ENCODE measurements around the gene RNU1-3. TPM values are rescaled to one million over a fixed set of nuclear protein-coding genes. Genes with fewer than 3 reads are reported as not detected.
"Not testable (repeated sequence)": the region's sequence is repeated elsewhere in the genome, so short reads cannot be mapped to it uniquely, and the experiment has no call there.

RNU1-3 gene
- total and polyA plus RNA-seq, 5 experiments from 2014 or later: 22.6 to 3,916 (median 3,449) TPM; not detected in 2

DNA sequence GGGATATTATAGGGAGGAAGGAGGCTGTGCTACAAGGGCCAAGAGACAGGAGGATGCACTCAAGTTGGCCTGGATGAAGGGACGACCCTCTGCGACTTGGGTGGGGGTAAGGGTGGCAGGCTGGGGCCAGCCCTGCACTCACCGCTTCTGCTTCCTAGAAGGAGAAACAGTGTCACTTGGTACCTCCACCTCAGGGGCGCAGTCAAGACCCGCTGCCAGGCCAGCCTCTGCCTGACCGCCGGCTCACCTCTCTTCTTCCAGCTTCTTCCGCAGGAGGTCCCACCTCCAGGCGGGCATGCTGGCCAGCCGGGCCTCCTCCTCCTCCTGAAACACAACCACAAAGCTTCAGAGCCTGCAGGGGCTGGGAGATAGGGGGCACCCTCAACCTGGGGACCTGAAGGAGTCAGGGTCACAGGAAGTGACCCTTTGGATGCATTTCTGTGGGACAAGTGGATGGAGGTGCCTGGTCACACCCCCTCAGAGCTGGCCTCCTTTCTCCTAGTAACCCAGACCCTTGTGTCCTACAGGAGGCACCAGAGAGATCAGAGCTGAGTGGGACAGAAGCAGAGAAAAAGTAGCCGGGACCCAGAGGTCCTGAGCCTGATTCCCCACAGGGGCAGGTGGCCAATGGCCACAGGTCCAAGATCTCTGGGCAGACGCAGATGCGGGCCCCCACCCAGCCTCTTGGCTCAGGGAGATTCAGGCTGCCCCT, 24.4 kb upstream of the RNU1-3 start:
- ATAC-seq, POLR2A ChIA-PET, H3K4me3 Mint-ChIP-seq, H3K4me1 Mint-ChIP-seq, H3K27me3 Mint-ChIP-seq, H3K9me3 Mint-ChIP-seq, DNase-seq, H3K27ac Mint-ChIP-seq, H3K36me3 Mint-ChIP-seq: not testable (repeated sequence)

DNA sequence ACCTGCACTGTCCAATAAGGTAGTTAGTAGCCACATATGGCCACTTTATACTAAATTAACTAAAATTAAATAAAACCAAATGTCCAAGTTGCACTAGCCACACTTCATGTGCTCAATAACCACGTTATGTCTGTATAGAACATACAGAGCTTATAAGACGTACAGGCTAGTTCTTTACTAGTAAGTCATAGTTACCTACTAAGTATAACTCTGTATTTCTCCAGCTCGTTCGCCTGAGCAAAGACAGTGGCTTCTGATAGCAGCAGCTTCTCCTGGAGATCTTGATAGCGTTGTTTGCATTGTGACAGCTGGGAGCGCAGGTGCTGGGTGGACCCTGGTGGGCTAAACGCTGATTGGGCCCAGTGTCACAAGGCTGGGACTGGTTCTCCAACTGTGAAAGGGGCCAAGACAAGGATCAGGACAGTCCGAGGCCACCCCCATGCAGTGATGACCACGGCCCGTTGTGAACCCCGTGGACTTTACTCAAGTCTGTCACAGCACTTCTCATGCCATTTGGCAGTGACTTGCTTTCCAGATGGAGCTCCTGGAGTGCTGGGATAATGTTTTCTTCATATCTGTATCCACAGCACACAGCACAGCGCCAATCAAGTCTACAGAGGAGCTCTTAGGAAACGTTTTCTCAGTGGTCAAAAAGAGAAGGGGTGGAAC, 20.5 kb upstream of the RNU1-3 start:
- not testable (repeated sequence) for H3K4me1 Mint-ChIP-seq, H3K9me3 Mint-ChIP-seq

DNA sequence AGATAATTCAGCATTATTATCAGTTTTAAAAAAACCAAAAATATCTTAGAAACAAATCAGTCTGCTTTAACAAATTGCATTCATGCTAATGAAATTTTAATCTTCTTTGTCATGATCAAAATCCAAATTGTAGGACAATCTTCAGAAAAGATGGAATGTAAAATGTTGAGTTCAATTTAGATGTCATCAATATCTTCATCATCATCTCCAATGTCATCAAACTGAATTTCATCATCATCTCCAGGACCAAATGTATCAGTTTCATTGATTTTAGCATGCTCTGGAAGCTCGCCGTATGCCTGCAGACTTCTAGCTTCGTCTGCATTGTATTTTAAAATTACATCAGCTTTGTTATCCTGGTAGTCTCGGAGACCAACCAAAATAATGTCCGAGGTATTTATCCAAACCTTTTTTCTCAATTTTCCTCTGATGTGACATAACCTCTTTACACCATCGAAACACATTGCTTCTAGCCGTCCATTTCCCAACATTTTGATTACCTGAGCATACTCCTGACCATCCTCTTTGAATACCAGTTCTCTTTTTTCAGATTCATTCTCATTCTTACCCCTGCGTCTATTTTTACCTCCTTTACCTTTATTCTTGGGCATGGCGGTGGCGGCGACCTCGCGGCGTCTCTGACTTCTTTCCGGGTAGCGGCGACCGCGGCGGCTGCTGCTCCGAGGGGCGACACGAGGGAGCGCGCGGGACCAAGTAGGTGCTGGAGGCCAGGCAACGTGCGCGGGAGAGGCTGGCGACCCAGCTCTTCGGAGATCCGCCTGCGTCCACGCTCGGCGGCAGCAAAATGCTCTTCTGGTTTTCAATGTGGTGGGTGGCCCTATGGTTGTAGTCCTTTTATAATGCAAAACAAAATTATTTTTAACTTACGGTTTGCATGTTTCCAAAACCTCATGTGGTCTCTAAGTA, 19.0 kb upstream of the RNU1-3 start:
- POLR2A ChIA-PET, DNase-seq, H3K9me3 Mint-ChIP-seq, H3K4me1 Mint-ChIP-seq, H3K36me3 Mint-ChIP-seq: not testable (repeated sequence)
- peak overlapping the region in 5 of 10 donors; percentile 26 to 73 (median 54) for H3K4me3 Mint-ChIP-seq
- peaks cover 0 to 13% (median 4%) of the 10 kb centered on the region in 5 donors for H3K27me3 Mint-ChIP-seq
- ATAC-seq: peak; percentile 60 to 64
- H3K27ac Mint-ChIP-seq: peak overlapping the region in 2 of 10 donors; percentile 11 to 22

More for the DNA sequence above, 20.5 kb upstream of the RNU1-3 start:
- DNase-seq, H3K36me3 Mint-ChIP-seq, H3K27ac Mint-ChIP-seq, ATAC-seq, H3K4me3 Mint-ChIP-seq: not testable (repeated sequence)
- POLR2A ChIA-PET: interaction anchor here (0.6 kb wide), 1 partner anchor 21 kb away, joined by 9 read pairs; no protein-coding TSS in a partner anchor
- peaks cover 0 to 12% (median 4%) of the 10 kb centered on the region in 5 donors for H3K27me3 Mint-ChIP-seq

DNA sequence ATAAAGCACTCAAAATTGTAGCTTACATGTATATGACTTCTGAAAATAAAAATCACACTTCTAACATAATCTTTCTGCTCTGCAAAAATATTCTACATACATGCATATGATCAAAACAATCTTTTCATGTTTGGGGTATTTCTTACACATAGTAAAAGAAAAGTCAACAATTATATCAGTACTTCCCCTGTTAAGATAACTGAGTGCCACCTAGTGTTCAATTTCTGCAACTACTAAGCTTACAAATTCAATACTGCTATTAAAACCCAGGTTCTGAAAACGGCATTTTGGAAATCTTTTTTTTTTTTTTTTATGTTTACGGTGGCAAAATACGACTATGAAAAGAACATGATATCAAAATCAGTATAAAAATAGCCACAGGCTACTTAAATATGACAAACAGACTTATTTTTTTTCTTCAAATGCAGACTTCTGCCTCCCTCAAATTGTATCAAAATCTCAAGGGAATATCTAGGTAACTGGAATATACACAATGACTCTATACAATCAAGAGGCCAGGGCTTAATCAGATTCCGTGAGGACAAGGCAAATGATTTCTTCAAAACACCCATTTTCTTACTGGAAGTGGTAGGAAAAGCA, 18.1 kb upstream of the RNU1-3 start:
- H3K4me1 Mint-ChIP-seq, H3K36me3 Mint-ChIP-seq, H3K9me3 Mint-ChIP-seq, H3K4me3 Mint-ChIP-seq, H3K27ac Mint-ChIP-seq, POLR2A ChIA-PET: not testable (repeated sequence)
- DNase-seq: peak in 2 of 10 donors; percentile 37 to 38
- peak; percentile 74 to 82 for ATAC-seq
- peaks cover 0 to 17% (median 4%) of the 10 kb centered on the region in 5 donors for H3K27me3 Mint-ChIP-seq

DNA sequence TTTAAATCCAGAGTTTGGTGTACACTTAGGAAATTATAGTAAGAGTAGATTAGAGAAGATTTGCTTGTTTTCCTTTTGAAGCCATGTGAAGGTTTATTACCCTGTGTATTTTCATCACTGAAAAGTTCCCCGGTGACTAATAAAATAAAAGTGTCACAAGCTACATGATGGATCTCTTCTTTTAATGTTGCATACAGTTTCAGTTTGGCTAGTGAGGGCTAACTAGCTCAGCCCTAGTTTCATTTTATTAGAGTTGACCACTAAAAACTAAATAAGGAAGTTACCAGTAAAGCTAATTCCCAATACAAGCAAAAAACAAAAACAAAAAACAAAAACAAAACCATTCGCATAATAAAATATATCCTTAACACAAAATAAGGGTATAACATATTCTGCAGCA, 17.4 kb upstream of the RNU1-3 start:
- ATAC-seq, DNase-seq, POLR2A ChIA-PET, H3K36me3 Mint-ChIP-seq, H3K4me3 Mint-ChIP-seq, H3K27ac Mint-ChIP-seq, H3K9me3 Mint-ChIP-seq, H3K4me1 Mint-ChIP-seq: not testable (repeated sequence)
- H3K27me3 Mint-ChIP-seq: peaks cover 0 to 22% (median 4%) of the 10 kb centered on the region in 5 donors

DNA sequence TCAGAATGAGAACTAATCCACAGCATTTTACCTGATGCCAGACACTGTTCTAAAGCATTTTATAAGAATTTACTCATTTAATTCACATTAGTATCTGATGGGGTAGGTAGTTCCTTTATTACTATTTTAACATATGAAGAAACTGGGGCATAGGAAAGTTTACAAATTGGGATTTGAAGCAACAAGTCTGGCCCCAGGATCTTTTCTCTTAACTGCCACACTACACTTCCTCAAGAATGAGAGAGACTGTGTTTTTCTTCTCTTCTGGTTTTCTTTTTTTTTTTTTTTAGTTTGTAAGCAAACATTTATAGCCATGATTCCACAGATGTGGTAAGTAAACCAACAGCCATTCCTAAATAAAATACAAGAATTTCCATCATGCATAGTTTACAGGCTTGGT, 16.1 kb upstream of the RNU1-3 start:
- H3K9me3 Mint-ChIP-seq, ATAC-seq, H3K36me3 Mint-ChIP-seq, POLR2A ChIA-PET, H3K27ac Mint-ChIP-seq, H3K4me1 Mint-ChIP-seq, DNase-seq, H3K4me3 Mint-ChIP-seq: not testable (repeated sequence)
- peaks cover 0 to 25% (median 4%) of the 10 kb centered on the region in 5 donors for H3K27me3 Mint-ChIP-seq

DNA sequence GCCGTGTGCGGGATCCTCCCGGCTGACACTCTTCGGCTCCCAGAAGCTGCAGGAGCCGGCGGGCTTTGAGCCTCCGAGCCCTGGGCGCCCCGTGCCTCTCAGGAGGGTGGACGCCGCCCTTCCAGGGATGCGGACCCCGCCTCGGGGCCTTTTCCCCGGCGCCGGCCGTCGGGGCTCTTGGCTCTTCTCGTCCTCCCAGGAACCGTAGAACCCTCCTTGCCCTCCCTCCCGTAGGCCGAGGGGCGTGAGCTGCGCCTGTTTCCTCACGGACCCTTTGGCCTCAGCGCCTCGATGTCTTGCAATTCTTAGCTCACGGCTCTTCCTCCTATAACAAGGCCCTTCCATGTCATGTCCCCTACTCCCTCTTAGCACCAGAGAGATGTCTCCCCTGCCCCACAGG, 13.6 kb upstream of the RNU1-3 start:
- Mint-ChIP-seq H3K4me1 (peaks cover 8 to 21% (median 19%) of the 10 kb centered on the region in 4 donors), H3K27me3 (peaks cover 0 to 17% (median 1%) of the 10 kb centered on the region in 5 donors)
- H3K27ac Mint-ChIP-seq, H3K4me3 Mint-ChIP-seq, POLR2A ChIA-PET, ATAC-seq, H3K36me3 Mint-ChIP-seq, H3K9me3 Mint-ChIP-seq: not testable (repeated sequence)
- peak in 1 of 10 donors; percentile 44 for DNase-seq

DNA sequence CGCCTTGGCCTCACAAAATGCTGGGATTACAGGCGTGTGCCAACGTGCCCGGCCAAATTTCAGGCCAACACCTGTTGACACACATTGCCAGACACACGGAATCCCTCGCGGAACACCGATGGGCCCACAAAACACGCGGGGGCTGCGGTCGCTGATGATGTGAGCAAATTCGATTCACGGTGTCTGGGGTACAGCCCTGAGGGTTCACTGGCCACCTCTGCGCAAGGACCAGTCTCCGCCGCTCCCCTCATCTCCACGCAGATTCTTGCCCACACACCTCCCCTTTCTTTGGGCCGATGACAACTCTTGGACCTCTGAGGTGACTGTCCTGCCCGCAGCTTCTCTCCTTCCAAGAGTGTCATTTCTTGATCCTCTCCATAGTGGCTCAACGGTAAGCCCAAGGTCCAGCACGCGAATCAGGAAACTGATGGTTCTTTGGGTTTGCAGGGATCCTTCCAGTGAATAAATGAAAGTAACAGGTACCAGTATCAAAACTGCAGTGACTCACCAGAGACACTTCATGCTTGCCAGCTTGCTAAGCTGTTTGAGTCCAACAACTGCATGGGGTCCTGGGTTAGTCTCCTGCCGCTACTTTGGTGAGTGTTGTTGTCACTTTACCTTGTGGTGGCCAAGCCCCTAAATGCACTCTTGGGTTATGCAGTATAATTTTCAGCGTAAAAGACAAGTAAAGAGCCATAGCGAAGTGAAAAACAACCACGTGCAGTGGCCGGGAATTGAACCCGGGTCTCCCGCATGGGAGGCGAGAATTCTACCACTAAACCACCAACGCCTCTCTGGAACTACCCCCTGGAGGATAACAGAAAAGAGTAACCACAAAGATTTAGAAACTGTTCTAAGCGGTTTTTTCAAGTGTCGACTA, 11.0 kb upstream of the RNU1-3 start:
- peak overlapping the region in 9 of 10 donors; percentile 6 to 71 (median 48) for H3K4me3 Mint-ChIP-seq
- POLR2A ChIA-PET: interaction anchor here (1.0 kb wide), 1 partner anchor 23 kb away, joined by 3 read pairs; no protein-coding TSS in a partner anchor
- H3K4me1 Mint-ChIP-seq: peaks cover 8 to 22% (median 20%) of the 10 kb centered on the region in 4 donors
- peaks cover 0 to 15% (median 1%) of the 10 kb centered on the region in 5 donors for H3K27me3 Mint-ChIP-seq
- no peaks in the 10 kb centered on the region for H3K9me3 Mint-ChIP-seq
- no peaks in the 10 kb centered on the region for H3K36me3 Mint-ChIP-seq
- H3K27ac Mint-ChIP-seq: peak overlapping the region in 7 of 10 donors; percentile 10 to 97 (median 76)
- ATAC-seq (peak; percentile 82 to 95), DNase-seq (peak in 7 of 10 donors; percentile 39 to 68 (median 56))

DNA sequence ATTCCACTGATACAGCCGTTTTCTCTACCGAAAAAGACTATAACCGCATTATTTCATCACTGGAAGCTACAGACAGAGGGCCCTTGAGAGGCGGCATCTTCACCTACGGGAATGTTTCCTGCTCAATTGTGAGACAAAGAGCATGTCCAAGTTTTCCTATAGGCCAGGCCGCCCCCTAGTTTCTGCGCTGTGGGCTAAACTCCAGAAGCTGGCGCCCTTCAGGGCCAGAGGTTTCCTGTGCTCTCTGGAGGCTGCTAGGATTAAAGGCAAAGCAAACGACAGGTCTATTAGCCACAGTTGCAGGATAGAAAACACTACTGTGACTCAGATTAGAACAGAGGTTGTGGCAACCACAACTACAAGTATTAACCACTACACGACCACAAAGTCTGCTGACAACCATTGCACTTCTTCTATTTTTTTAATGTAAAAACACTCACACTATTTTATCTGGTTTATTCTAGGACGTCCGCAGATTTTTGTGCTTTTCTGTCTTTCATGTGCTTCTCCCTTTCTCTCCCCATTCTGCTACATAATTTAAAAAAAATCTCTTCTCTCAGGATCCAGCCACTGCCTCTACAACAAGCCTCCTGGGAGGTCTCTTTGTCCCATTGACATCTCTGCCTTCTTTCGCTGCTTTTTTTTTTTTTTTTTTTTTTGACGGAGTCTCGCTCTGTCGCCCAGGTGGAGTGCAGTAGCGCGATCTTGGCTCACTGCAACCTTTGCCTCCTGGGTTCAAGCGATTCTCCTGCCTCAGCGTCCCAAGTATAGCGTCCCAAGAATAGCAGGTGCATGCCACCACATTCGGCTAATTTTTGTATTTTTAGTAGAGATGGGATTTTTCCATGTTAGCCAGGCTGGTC, 10.1 kb upstream of the RNU1-3 start:
- peak in 1 of 2 donors; percentile 41 for ATAC-seq
- Mint-ChIP-seq H3K27me3 (peaks cover 0 to 15% (median 1%) of the 10 kb centered on the region in 5 donors), H3K4me1 (peaks cover 8 to 22% (median 20%) of the 10 kb centered on the region in 4 donors), H3K27ac (peak overlapping the region in 6 of 10 donors; percentile 10 to 75 (median 50)), H3K4me3 (peak overlapping the region in 7 of 10 donors; percentile 0 to 50 (median 38))
- H3K36me3 Mint-ChIP-seq, POLR2A ChIA-PET, H3K9me3 Mint-ChIP-seq: not testable (repeated sequence)
- DNase-seq: peak in 2 of 10 donors; percentile 8 to 48

DNA sequence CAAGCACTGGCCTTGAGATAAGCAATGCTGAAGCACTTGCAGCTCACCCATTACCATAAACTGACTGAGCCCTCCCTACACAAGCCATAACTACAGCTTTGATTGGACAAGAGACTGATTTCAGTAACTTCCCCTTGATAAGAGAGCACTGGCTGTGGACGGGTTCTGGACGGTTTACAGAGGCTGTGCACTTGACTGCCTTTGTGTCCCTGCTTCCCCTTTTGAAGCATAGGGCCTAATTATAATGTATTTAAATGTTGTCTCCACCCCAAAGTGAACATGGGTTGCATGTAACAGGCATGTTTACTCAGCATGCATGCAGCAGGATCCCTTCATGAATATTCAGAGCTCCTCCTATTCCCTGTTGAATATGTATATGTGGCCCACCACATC, 8.4 kb upstream of the RNU1-3 start:
- H3K9me3 Mint-ChIP-seq, H3K27ac Mint-ChIP-seq, POLR2A ChIA-PET, ATAC-seq, H3K4me3 Mint-ChIP-seq, H3K36me3 Mint-ChIP-seq, DNase-seq: not testable (repeated sequence)
- peaks cover 6 to 22% (median 20%) of the 10 kb centered on the region in 4 donors for H3K4me1 Mint-ChIP-seq
- H3K27me3 Mint-ChIP-seq: peaks cover 0 to 12% (median 0%) of the 10 kb centered on the region in 5 donors

DNA sequence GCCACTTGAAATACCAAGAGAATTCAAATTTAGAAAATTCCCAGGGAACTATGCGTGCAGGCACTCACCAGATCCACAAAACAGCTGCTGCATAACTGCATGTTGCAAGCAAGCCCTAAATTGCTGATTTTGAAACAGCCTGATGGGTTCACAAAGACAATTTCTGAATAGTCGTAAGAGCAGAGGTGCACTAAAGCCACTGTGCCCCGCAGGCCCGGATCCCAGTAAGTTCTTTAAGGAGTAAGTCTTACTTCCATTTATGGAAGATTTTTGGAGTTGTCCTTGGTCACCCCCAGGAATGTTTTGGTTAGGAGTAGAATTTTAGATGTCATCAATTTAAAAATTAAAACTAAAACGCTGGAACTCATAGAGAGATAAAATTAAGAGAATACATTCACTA, 7.2 kb upstream of the RNU1-3 start:
- DNase-seq, H3K9me3 Mint-ChIP-seq, H3K36me3 Mint-ChIP-seq, ATAC-seq, POLR2A ChIA-PET, H3K4me3 Mint-ChIP-seq, H3K27ac Mint-ChIP-seq, H3K27me3 Mint-ChIP-seq: not testable (repeated sequence)
- H3K4me1 Mint-ChIP-seq: peaks cover 6 to 22% (median 20%) of the 10 kb centered on the region in 4 donors
